Panc1 (cell line): ENCODE results near the gene CUEDC1.

Experiments used
- POLR2AphosphoS5 ChIP-seq: IDR thresholded peaks from 2 replicates; pipeline ENCODE4 v1.6.1; 2012; ENCODE audit warnings: mild to moderate bottlenecking, low read depth, low read length, moderate library complexity
- SIN3A ChIP-seq: IDR thresholded peaks from 2 replicates; pipeline ENCODE4 v1.6.1; 2012; ENCODE audit warnings: low read depth, mild to moderate bottlenecking, low read length, moderate library complexity, borderline replicate concordance; ENCODE audit not compliant: insufficient read depth

DNA sequence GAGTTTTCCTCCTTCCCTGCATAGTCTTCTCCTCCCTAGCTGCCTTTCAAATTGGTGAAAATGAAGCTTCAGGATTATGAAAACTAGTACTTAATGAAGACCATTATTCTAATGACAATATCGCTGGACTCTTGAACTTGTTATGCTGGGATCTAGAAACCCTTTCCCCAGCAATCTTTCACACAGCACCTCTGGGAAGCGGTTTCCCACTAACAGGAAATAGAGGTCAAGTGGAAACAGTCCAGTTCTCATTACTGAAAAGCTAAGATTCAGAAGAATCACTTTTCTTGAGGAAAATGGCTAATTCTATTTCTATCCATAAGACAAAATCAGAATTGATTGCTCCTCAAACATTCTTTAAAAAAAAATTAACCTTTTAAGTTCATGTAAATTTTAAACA is 34.8 kb upstream of the CUEDC1 start:
- TF ChIP-seq SIN3A (no peak), POLR2AphosphoS5 (no peak)
